GM13977 (cell line): ENCODE results near the gene ZFHX3.

Source experiments
- DNase-seq: peaks from one replicate; pipeline ENCODE4 v3.0.0; 2012; ENCODE audit warnings: low spot score
- CTCF ChIP-seq: IDR thresholded peaks from 2 replicates; pipeline ENCODE4 v1.5.1; 2012; ENCODE audit warnings: mild to moderate bottlenecking, control low read depth; ENCODE audit not compliant: insufficient read depth; ENCODE audit errors: extremely low read depth, missing control alignments
- in situ Hi-C: fragments of 300-500 bp; cut with MboI; formaldehyde crosslinking; loops from one replicate; pipeline ENCODE4 v1.12.0; 2022; ENCODE audit warnings: low sequenced_read_pairs, low pct_unique_long_range_greater_than_20kb, mixed read lengths, inconsistent platforms; ENCODE audit not compliant: unreplicated experiment

ZFHX3 gene

GRCh38 chr16:72752004-72752695 is 295.8 kb downstream of the ZFHX3 start:
- no peak for DNase-seq
- in situ Hi-C loops = no loop called here
- no peak for TF ChIP-seq CTCF

- in situ Hi-C loops = no loop called here
- no peak for DNase-seq
- TF ChIP-seq CTCF = no peak
Measured at GRCh38 chr16:72751076-72751475, 296.9 kb downstream of the ZFHX3 start.

- no peak for TF ChIP-seq CTCF
- in situ Hi-C loops = no loop called here
- DNase-seq = no peak
Measured at GRCh38 chr16:72749091-72749490, 298.8 kb downstream of the ZFHX3 start.

GRCh38 chr16:72744076-72744793 is 303.7 kb downstream of the ZFHX3 start:
- in situ Hi-C loops = no loop called here
- no peak for DNase-seq
- TF ChIP-seq CTCF = no peak

GRCh38 chr16:72743011-72743761 is 304.7 kb downstream of the ZFHX3 start:
- no peak for DNase-seq
- in situ Hi-C loops = no loop called here
- TF ChIP-seq CTCF = no peak

GRCh38 chr16:72740347-72740746 is 307.6 kb downstream of the ZFHX3 start:
- in situ Hi-C loops = no loop called here
- no peak for DNase-seq

More at GRCh38 chr16:72740347-72740746, 307.6 kb downstream of the ZFHX3 start:
- no peak for TF ChIP-seq CTCF
